GM20000 (cell line): ENCODE results near the gene LRRN2.

Source experiments
- DNase-seq: peaks from one replicate; pipeline ENCODE4 v3.0.0; 2012; ENCODE audit warnings: low spot score
- TF ChIP-seq, protein P1 (sequence below): IDR thresholded peaks from 2 replicates; pipeline ENCODE4 v1.5.1; 2012; ENCODE audit warnings: mild to moderate bottlenecking, control low read depth; ENCODE audit errors: extremely low read depth, missing control alignments

LRRN2 gene

DNA sequence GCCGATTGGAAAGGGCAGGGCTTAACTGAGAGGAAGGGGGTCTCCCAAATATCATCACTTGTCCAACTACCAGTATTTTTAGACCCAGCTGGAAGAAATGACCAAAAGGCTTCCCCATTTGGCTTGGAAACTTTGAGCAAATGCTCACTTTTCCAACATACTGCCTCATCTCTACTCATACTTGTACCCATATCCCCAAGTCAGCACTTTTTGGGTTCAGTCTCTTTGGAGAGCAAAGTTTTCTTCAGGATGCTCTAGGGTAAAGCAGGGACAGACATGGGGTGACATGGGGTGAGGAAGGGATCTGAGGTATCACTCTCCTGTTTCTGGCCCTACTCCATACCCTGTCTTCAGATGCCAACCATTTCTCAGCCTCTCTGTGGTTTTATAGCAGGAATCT, 27.2 kb downstream of the LRRN2 start:
- DNase-seq = no peak
- TF ChIP-seq, protein P1, sequence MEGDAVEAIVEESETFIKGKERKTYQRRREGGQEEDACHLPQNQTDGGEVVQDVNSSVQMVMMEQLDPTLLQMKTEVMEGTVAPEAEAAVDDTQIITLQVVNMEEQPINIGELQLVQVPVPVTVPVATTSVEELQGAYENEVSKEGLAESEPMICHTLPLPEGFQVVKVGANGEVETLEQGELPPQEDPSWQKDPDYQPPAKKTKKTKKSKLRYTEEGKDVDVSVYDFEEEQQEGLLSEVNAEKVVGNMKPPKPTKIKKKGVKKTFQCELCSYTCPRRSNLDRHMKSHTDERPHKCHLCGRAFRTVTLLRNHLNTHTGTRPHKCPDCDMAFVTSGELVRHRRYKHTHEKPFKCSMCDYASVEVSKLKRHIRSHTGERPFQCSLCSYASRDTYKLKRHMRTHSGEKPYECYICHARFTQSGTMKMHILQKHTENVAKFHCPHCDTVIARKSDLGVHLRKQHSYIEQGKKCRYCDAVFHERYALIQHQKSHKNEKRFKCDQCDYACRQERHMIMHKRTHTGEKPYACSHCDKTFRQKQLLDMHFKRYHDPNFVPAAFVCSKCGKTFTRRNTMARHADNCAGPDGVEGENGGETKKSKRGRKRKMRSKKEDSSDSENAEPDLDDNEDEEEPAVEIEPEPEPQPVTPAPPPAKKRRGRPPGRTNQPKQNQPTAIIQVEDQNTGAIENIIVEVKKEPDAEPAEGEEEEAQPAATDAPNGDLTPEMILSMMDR = no peak

DNA sequence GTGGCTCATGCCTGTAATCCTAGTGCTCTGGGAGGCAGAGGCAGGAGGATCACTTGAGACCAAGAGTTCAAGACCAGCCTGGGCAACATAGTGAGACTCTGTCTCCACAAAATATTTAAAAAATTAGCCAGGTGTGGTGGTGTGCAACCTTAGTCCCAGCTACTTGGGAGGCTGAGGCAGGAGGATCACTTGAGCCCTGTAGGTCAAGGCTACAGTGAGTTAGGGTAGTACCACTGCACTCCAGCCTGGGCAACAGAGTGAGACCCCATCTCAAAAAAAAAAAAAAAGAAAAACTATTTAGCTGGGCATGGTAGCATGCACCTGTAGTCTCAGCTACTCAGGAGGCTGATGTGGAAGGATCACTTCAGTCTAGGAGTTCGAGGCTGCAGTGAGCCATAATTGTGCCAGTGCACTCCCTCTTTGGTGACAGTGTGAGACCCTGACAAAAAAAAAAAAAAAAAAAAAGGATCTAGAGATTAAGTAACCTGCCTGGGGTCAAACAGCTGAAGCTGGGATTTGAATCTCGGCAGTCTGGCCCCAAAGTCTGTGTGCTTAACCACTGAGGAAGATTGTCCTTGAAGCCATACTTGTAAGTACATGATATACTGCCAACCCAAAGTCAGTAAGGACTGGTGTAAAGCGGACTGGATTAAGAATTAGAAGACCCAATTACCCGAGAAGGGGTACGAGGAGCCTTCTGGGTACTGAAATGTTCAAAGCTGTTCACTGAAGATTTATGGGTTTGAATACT, 31.8 kb downstream of the LRRN2 start:
- TF ChIP-seq, protein P1 = no peak
- DNase-seq = no peak

DNA sequence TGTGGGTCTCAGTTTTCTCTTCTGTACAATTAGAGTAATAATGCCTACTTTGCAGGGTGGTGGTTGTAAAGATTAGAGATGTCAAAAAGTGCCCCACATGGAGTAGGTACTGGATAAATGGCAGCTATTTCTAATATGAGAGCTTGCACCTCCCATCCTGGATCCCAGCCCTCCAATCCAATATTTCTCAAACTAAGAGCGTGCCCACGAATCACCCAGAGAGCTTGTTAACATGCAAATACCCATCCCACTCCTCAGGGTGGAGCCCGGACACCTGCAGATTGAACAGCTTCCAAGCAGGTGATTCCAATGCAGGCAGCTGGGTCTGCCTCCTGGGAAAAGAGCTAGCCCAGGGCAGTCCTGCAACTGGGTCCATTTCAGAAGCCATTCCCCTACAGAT, 33.0 kb downstream of the LRRN2 start:
- TF ChIP-seq, protein P1 = no peak
- DNase-seq = no peak

DNA sequence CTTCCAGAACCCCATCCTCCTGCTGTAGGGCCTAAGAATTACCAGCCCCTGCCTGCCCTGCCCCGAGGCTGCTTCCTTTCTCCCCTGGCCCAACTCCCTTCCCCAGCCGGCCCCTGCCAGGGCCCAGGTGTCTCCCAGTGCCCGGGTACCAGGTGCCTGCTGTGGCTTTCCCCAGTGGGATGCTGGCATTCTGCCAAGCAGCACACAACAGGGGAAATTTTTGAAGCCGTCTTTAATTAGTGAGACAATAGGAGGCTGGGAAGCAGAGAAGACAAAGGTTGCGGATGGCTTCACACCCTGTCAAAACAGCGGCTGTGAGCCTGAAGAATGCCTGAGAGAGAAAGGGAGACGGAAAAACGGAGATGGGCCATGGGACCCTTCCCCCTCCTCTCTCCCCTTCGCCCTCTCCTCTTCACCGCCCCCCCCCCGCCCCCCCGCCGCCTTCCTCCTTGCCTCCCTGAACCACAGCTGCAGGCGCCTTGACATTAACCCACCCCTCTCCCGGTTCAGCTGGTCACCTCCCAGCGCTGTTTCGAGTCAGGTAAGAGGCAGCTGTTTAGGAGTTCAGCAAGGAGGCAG, 33.6 kb downstream of the LRRN2 start:
- TF ChIP-seq, protein P1 = no peak
- DNase-seq = no peak

DNA sequence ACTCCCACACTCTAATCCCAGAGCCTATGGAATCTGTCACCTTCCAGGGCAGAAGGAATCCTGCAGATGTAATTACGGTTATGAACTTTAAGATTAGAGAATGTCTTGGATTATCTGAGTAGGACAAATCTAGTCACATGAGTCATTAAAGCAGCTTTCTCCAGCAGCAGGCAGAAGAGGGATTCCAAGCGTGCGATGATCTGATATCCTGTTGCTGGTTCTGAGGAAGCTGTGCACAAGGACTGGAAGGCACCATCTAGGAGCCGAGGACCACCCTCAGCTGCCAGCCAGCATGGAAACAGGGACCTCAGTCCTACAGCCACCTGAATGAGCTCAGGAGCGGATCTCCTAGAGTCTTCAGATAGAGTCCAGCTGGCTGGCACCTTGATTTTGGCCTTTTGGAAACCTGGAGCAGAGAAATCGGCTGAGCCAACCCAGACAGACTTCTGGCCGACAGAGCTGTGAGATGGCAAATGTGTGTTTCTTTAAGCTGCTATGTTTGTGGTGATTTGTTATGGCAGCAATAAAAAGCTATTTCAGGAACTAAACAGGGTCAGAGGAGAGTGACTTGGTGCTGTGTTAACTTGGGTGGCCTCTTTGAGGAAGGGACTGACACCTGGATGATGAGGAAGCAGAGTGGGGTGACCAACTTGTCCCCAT, 34.5 kb downstream of the LRRN2 start:
- DNase-seq = no peak
- TF ChIP-seq, protein P1 = no peak

DNA sequence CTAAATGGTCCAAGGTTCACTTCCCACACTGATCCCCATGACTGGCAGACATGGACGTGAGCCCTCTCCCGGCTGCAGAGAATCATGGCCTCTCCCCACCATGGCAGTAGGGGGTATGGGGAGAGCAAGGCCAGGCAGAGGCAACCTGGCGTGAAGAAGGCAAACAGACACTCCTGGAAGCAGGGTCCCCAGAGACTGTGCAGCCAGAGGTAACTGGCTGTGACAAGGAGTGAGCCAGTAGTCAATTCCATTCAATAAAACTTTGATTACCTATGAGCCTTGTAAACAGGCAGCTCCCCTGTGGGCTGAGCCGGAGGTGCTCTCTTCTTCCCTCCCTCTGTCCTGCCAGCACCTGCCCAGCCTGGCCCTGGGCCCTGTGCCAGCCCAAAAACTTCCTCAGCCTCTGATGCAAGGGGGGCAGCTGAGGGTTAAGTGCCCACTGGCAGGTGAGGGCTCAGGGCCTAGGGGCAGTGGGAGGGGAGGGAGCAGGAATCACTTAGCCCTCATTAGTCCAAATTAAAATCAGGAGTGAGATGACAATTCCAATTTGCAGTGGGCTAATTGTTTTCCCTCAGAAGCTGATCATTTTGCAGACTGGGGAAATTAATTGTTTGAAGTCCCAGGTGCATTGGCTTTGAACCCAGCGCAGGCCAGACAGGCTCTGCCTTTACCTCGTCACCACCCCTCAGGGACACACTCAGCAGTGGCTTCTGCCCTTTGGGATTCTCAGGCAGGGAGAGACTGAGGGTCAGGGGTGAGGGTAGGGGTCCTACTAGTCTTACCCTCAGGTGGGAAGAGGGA, 35.6 kb downstream of the LRRN2 start:
- TF ChIP-seq, protein P1 = no peak
- no peak for DNase-seq
